HEK293 (cell line): ENCODE measurements around the gene ANKRD11.

ENCODE experiments used
- CTCF ChIA-PET: fragments of 350-600 bp; formaldehyde crosslinking; extraction: SDS; loops from one replicate; lab custom pipeline; 2021; ENCODE audit warnings: antibody characterized with exemption; lab: Yijun Ruan, JAX
- POLR2A ChIA-PET: fragments of 300-600 bp; formaldehyde crosslinking; extraction: SDS; loops from one replicate; lab custom pipeline; 2020; ENCODE audit warnings: antibody characterized with exemption, inconsistent platforms; lab: Yijun Ruan, JAX
- H3K27ac ChIP-seq: fragments of 200-500 bp; sonication (Bioruptor generic); 2 replicates; pipeline ENCODE4 v1.5.1; 2014; ENCODE audit warnings: low read depth, low read length, control low read depth, inconsistent platforms; ENCODE audit errors: extremely low read depth
- H3K36me3 ChIP-seq, 2 experiments: fragments of 200-500 bp in 1 of 2; sonication (Bioruptor generic) in 1 of 2; 1 replicate in 1 of 2; 2 replicates in 1 of 2; pipeline ENCODE4 v1.5.1; 2014 to 2017; ENCODE audit warnings: inconsistent platforms in 2 of 2, low read length in 2 of 2; ENCODE audit not compliant: control insufficient read depth in 2 of 2, insufficient read depth in 1 of 2
- H3K4me1 ChIP-seq: fragments of 200-500 bp; sonication (Bioruptor generic); 2 replicates; pipeline ENCODE4 v1.5.1; 2014; ENCODE audit warnings: mild to moderate bottlenecking, low read length, inconsistent platforms; ENCODE audit not compliant: control insufficient read depth, insufficient read depth
- H3K4me3 ChIP-seq: 2 replicates; pipeline ENCODE4 v1.5.1; 2011; ENCODE audit warnings: low read depth, mild to moderate bottlenecking, control low read depth, low read length, moderate library complexity
- H3K9me3 ChIP-seq: fragments of 200-500 bp; sonication (Bioruptor generic); 2 replicates; pipeline ENCODE4 v1.5.1; 2014; ENCODE audit warnings: low read depth, low read length, inconsistent platforms; ENCODE audit not compliant: control insufficient read depth, insufficient read depth
- EGR2 ChIP-seq: fragments of 450-650 bp; formaldehyde crosslinking; IDR thresholded peaks from 2 replicates; pipeline ENCODE4 v1.5.1; 2016; ENCODE audit warnings: low read depth, missing biosample characterization, missing genetic modification characterization
- KLF1 ChIP-seq: fragments of 450-650 bp; formaldehyde crosslinking; IDR thresholded peaks from 2 replicates; pipeline ENCODE4 v1.5.1; 2016; ENCODE audit warnings: missing biosample characterization, missing genetic modification characterization
- KLF17 ChIP-seq: fragments of 450-650 bp; formaldehyde crosslinking; IDR thresholded peaks from 2 replicates; pipeline ENCODE4 v1.5.1; 2016; ENCODE audit warnings: missing biosample characterization, missing genetic modification characterization
- PRDM10 ChIP-seq: fragments of 450-650 bp; formaldehyde crosslinking; IDR thresholded peaks from 2 replicates; pipeline ENCODE4 v1.5.1; 2016; ENCODE audit warnings: missing biosample characterization, missing genetic modification characterization
- ZBTB21 ChIP-seq: fragments of 450-650 bp; formaldehyde crosslinking; IDR thresholded peaks from 2 replicates; pipeline ENCODE4 v1.5.1; 2017; ENCODE audit warnings: missing biosample characterization, missing genetic modification characterization
- ZBTB48 ChIP-seq: fragments of 450-650 bp; formaldehyde crosslinking; IDR thresholded peaks from 2 replicates; pipeline ENCODE4 v1.5.1; 2016; ENCODE audit warnings: missing biosample characterization, missing genetic modification characterization
- ZBTB8A ChIP-seq: fragments of 450-650 bp; formaldehyde crosslinking; IDR thresholded peaks from 2 replicates; pipeline ENCODE4 v1.5.1; 2016; ENCODE audit warnings: missing biosample characterization, missing genetic modification characterization
- ZNF184 ChIP-seq: fragments of 450-650 bp; IDR thresholded peaks from 2 replicates; pipeline ENCODE4 v1.5.1; 2018; ENCODE audit warnings: missing biosample characterization, mild to moderate bottlenecking, missing genetic modification characterization
- ZNF24 ChIP-seq: fragments of 450-650 bp; formaldehyde crosslinking; IDR thresholded peaks from 2 replicates; pipeline ENCODE4 v1.5.1; 2016; ENCODE audit warnings: missing biosample characterization, missing genetic modification characterization
- ZNF501 ChIP-seq: fragments of 450-650 bp; formaldehyde crosslinking; IDR thresholded peaks from 2 replicates; pipeline ENCODE4 v1.5.1; 2016; ENCODE audit warnings: missing biosample characterization, missing genetic modification characterization
- ZNF530 ChIP-seq: fragments of 450-650 bp; formaldehyde crosslinking; IDR thresholded peaks from 2 replicates; pipeline ENCODE4 v1.5.1; 2016; ENCODE audit warnings: low read depth, missing biosample characterization, missing genetic modification characterization
- ZNF600 ChIP-seq: fragments of 450-650 bp; formaldehyde crosslinking; IDR thresholded peaks from 2 replicates; pipeline ENCODE4 v1.5.1; 2016; ENCODE audit warnings: missing biosample characterization, missing genetic modification characterization

The ANKRD11 gene

GRCh38 chr16:89357055-89357816 is 133.1 kb downstream of the ANKRD11 start:
- H3K36me3 ChIP-seq = peaks cover 0 to 12% of the 10 kb centered on the region in 2 experiments; a peak in 1 of 3 replicates
- 0 out of 2 replicates have a peak, but pooled peaks have one; percentile 7 for TF ChIP-seq EGR2 (tag by site-specific recombination)
- peak; percentile 38 for TF ChIP-seq PRDM10 (tag by site-specific recombination)
- TF ChIP-seq ZBTB8A (tag by site-specific recombination) = no peak
- peak; percentile 88 for TF ChIP-seq ZNF600 (tag by site-specific recombination)
- no peak overlapping the region for H3K27ac ChIP-seq
- H3K4me1 ChIP-seq = peaks cover 37% of the 10 kb centered on the region
- POLR2A ChIA-PET = interaction anchor here (0.7 to 1.0 kb wide), 2 partner anchors 14 to 18 kb away, joined by 3 read pairs; no protein-coding TSS in a partner anchor
- CTCF ChIA-PET = interaction anchor here (0.7 to 1.2 kb wide), 3 partner anchors 23 to 52 kb away, joined by 3 to 6 read pairs (median 5); no protein-coding TSS in a partner anchor
- no peaks in the 10 kb centered on the region for H3K9me3 ChIP-seq
- no peak overlapping the region for H3K4me3 ChIP-seq

GRCh38 chr16:89355686-89356085 is 134.7 kb downstream of the ANKRD11 start:
- POLR2A ChIA-PET = no interaction called here
- TF ChIP-seq ZNF24 (tag by site-specific recombination) (no peak), ZBTB48 (tag by site-specific recombination) (no peak), ZBTB21 (tag by site-specific recombination) (no peak), ZNF184 (no peak), KLF17 (no peak), ZNF530 (tag by site-specific recombination) (no peak)
- no peaks in the 10 kb centered on the region for H3K9me3 ChIP-seq
- CTCF ChIA-PET = interaction anchor here (1.2 kb wide), 1 partner anchor 24 kb away, joined by 5 read pairs; no protein-coding TSS in a partner anchor
- H3K4me1 ChIP-seq = peaks cover 22% of the 10 kb centered on the region
- no peak overlapping the region for H3K4me3 ChIP-seq
- H3K36me3 ChIP-seq = peaks cover 0 to 23% of the 10 kb centered on the region in 2 experiments; a peak in 1 of 3 replicates
- H3K27ac ChIP-seq = no peak overlapping the region

GRCh38 chr16:89355007-89355406 is 135.4 kb downstream of the ANKRD11 start:
- TF ChIP-seq KLF1 (tag by site-specific recombination) = peak; percentile 73; the same call in 1 of the 2 replicates
- TF ChIP-seq ZNF600 (tag by site-specific recombination) = 0 out of 2 replicates have a peak, but pooled peaks have one; percentile 16
- TF ChIP-seq ZNF501 (tag by site-specific recombination) = no peak
- Histone ChIP-seq H3K4me3 (no peak overlapping the region), H3K4me1 (peaks cover 16% of the 10 kb centered on the region), H3K27ac (no peak overlapping the region), H3K9me3 (no peaks in the 10 kb centered on the region), H3K36me3 (peaks cover 0 to 24% of the 10 kb centered on the region in 2 experiments; a peak in 1 of 3 replicates)
- ChIA-PET POLR2A (interaction anchor here (0.6 kb wide), 1 partner anchor 33 kb away, joined by 6 read pairs; no protein-coding TSS in a partner anchor), CTCF (no interaction called here)
